Hepatocyte (in vitro differentiated cells): ENCODE data around the gene FOCAD.

Experiments used
- CTCF ChIP-seq: fragments of 200-600 bp; sonication (generic); IDR thresholded peaks from 2 replicates; pipeline ENCODE4 v1.5.1; 2016; ENCODE audit warnings: antibody characterized with exemption, mild to moderate bottlenecking; ENCODE audit not compliant: poor library complexity
- EZH2 ChIP-seq: fragments of 200-600 bp; sonication (generic); IDR thresholded peaks from 2 replicates; pipeline ENCODE4 v1.6.1; 2016; ENCODE audit warnings: antibody characterized with exemption, mild to moderate bottlenecking, borderline replicate concordance
- EZH2phosphoT487 ChIP-seq: fragments of 200-600 bp; sonication (generic); IDR thresholded peaks from one replicate; pipeline ENCODE4 v1.6.1; 2018; ENCODE audit warnings: antibody characterized with exemption, mild to moderate bottlenecking, low read depth, moderate library complexity; ENCODE audit not compliant: unreplicated experiment, severe bottlenecking

GRCh38 chr9:20684035-20684874, at the start of gene FOCAD:
- no peak for TF ChIP-seq CTCF
- TF ChIP-seq EZH2phosphoT487 = no peak
- TF ChIP-seq EZH2 = no peak
